ENCODE results near the gene FCHSD1. TPM values are rescaled to one million over a fixed set of nuclear protein-coding genes. Genes with fewer than 3 reads are reported as not detected.

FCHSD1 gene
- total RNA-seq, 2 donors from 2014 or later, result 24.9 to 30.2 TPM

- Histone ChIP-seq H3K27ac (no peak overlapping the region), H3K4me3 (no peak overlapping the region), H3K27me3 (replicated peaks; ENCODE audit: insufficient read depth) (no peaks in the 10 kb centered on the region), H3K9me3 (no peaks in the 10 kb centered on the region), H3K36me3 (peaks cover 0 to 10% of the 10 kb centered on the region in 2 donors), H3K4me1 (replicated peaks) (peaks cover 11% of the 10 kb centered on the region)
- 96% methylated on average over 5 of the region's 5 CpGs for WGBS
- TF ChIP-seq POLR2A (IDR thresholded peaks at IDR 0.05) (no peak), CTCF (IDR thresholded peaks at IDR 0.05) (no peak), POLR2AphosphoS5 (IDR thresholded peaks at IDR 0.05) (no peak)
- intact Hi-C loops (cut with DNase I), result no loop called here
- no peak for DNase-seq (ENCODE audit: low spot score)
These were observed 20.6 kb downstream of the FCHSD1 start for GRCh38 chr5:141630570-141631140.

- H3K4me3 ChIP-seq, result no peak overlapping the region
- 94% methylated on average over 6 of the region's 6 CpGs for WGBS
- intact Hi-C loops (cut with DNase I), result no loop called here
- H3K36me3 ChIP-seq, result peaks cover 0 to 10% of the 10 kb centered on the region in 2 donors
- TF ChIP-seq CTCF (IDR thresholded peaks at IDR 0.05), result no peak
- TF ChIP-seq POLR2A (IDR thresholded peaks at IDR 0.05), result no peak
- no peak for TF ChIP-seq POLR2AphosphoS5 (IDR thresholded peaks at IDR 0.05)
- H3K9me3 ChIP-seq, result no peaks in the 10 kb centered on the region
- no peaks in the 10 kb centered on the region for H3K4me1 ChIP-seq (replicated peaks)
- H3K27ac ChIP-seq, result no peak overlapping the region
- no peaks in the 10 kb centered on the region for H3K27me3 ChIP-seq (replicated peaks; ENCODE audit: insufficient read depth)
- DNase-seq (ENCODE audit: low spot score), result no peak
These were observed 22.9 kb downstream of the FCHSD1 start for GRCh38 chr5:141628175-141628788.

GRCh38 chr5:141623611-141624010 lies 27.6 kb downstream of the FCHSD1 start:
- Histone ChIP-seq H3K27ac (no peak overlapping the region), H3K9me3 (no peaks in the 10 kb centered on the region), H3K4me3 (no peak overlapping the region), H3K4me1 (replicated peaks) (no peaks in the 10 kb centered on the region), H3K36me3 (peaks cover 0 to 13% of the 10 kb centered on the region in 2 donors), H3K27me3 (replicated peaks; ENCODE audit: insufficient read depth) (no peaks in the 10 kb centered on the region)
- DNase-seq (ENCODE audit: low spot score), result no peak
- intact Hi-C loops (cut with DNase I), result no loop called here
- TF ChIP-seq CTCF (IDR thresholded peaks at IDR 0.05) (no peak), POLR2AphosphoS5 (IDR thresholded peaks at IDR 0.05) (no peak), POLR2A (IDR thresholded peaks at IDR 0.05) (no peak)
- WGBS, result 75% methylated on average over 5 of the region's 5 CpGs

- Histone ChIP-seq H3K4me1 (replicated peaks) (no peaks in the 10 kb centered on the region), H3K27me3 (replicated peaks; ENCODE audit: insufficient read depth) (no peaks in the 10 kb centered on the region), H3K9me3 (no peaks in the 10 kb centered on the region), H3K36me3 (peaks cover 0 to 11% of the 10 kb centered on the region in 2 donors), H3K27ac (no peak overlapping the region), H3K4me3 (no peak overlapping the region)
- TF ChIP-seq CTCF (IDR thresholded peaks at IDR 0.05) (no peak), POLR2AphosphoS5 (IDR thresholded peaks at IDR 0.05) (no peak), POLR2A (IDR thresholded peaks at IDR 0.05) (no peak)
- intact Hi-C loops (cut with DNase I), result no loop called here
- no peak for DNase-seq (ENCODE audit: low spot score)
These were observed 28.0 kb downstream of the FCHSD1 start for GRCh38 chr5:141623186-141623585.

All from prostate gland (tissue), 2 donors.